GM21515 (cell line): ENCODE results near the gene CCNYL1.
"Not testable (repeated sequence)": the region's sequence is repeated elsewhere in the genome, so short reads cannot be mapped to it uniquely, and the experiment has no call there.

Experiments used
- ATAC-seq: cut with Tn5 transposase; IDR thresholded peaks from one replicate; pipeline ENCODE4 v1.9.1; 2021; ENCODE audit not compliant: unreplicated experiment

The CCNYL1 gene

DNA sequence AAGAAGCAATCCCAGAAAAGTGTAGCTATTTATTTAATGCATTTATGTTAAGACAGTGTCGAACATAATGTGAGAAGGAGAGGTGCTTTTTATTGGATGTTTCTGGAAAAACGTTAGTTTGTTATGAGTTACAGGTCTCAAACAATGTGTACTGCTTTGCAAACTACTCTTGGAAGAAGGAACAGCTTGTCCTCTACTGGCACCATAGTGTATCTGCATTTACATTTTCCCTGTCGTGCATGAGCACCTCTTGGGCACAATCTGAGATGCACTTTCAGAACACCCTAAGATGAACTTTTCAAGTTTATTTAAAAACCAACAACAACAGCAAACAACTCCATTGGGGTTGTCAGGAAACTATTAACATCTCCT, 22.8 kb downstream of the CCNYL1 start:
- no peak for ATAC-seq

DNA sequence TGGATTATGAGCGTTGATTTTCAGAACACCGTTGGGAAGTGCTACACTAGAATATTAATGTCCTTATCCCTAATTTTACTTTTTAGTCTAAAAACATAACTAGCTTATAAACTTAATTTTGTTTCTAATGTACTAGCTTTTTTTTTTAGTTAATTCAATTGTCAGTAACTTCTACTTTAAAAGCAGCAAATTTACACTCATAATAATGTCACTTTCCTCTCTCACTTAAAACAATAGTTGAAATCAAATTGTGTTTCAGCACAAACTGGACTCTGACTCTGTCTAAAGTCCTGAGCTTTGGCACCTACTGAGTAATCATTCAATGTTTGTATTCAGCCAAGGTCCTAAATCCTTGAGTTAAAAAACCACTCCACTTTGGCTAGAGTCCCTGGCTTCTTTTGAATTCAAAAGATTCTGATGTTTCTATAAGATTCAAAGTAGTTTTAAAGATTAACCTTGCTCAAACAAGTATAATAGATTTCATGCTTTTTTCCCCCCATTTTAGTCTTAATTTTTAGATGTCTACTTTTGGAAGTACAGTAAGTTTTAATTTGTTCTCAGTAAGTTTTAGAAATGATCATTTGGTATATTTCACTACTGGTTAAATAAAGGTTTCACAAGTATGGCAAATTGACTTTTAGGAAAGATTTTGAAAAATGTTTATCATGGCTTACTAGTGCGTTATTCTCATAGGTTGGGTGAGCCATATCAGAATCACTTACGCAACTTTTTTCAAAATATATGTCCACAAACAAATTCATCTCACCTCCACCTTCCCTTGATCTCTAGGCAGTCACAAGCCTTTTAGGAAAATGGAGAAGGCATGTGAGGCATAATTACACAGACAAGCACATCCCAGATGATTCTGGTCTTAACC, 23.4 kb downstream of the CCNYL1 start:
- ATAC-seq: no peak

DNA sequence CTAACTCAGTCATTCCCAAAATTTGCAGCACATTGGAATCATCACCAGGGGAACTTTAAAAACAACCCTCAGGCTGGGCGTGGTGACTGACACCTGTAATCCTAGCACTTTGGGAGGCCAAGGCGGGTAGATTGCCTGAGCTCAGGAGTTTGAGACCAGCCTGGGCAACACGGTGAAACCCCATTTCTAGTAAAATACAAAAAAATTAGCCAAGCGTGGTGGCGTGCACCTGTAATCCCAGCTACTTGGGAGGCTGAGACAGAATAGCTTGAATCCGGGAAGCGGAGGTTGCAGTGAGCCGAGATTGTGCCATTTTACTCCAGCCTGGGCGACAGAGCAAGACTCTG, 24.0 kb downstream of the CCNYL1 start:
- not testable (repeated sequence) for ATAC-seq

- no peak for ATAC-seq
Measured at GRCh38 chr2:207743514-207743913, 32.1 kb downstream of the CCNYL1 start.

GRCh38 chr2:207744050-207744449, 32.6 kb downstream of the CCNYL1 start:
- no peak for ATAC-seq

- ATAC-seq: no peak
Measured at GRCh38 chr2:207744451-207744850, 33.0 kb downstream of the CCNYL1 start.

- peak; percentile 84 for ATAC-seq
Measured at GRCh38 chr2:207746131-207746530, 34.7 kb downstream of the CCNYL1 start.

DNA sequence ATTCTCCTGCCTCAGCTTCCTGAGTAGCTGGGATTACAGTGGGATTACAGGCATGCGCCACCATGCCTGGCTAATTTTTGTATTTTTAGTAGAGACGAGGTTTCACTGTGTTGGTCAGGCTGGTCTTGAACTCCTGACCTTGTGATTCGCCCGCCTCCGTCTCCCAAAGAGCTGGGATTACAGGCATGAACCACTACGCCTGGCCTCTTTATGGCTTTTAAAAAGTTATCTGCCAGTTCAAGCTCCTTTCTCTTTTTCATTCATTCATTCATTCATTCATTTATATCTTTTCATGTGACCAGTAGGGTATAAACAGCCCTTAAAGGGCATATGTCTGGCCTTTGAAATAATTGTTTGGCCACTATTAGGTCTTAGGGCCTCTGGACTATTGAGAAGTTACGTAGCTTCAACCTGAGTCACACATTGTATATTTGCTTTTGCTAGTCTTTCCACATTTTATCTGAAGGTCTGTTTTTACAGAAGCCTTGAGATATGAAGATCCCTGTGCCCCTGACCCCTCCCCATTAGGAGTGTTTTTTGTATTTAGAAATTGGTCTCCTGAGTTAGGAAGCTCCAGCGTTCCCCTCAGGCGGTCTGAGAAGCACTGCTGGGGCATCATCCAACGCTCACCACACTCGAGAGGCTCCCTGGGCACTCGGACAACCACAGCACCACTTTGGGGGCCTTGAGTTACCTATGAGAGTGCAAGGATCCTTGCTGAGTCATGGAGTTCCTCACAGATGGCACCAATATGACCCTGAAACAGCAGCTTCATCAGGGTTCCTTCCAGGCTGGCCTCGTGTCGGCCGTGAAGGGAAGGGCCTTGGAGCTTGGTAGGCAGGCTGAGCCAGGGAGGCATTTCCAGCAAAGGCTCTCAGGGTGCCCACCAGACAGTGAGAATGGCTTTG, 36.5 kb downstream of the CCNYL1 start:
- no peak for ATAC-seq

GRCh38 chr2:207748993-207749392, 37.6 kb downstream of the CCNYL1 start:
- no peak for ATAC-seq

DNA sequence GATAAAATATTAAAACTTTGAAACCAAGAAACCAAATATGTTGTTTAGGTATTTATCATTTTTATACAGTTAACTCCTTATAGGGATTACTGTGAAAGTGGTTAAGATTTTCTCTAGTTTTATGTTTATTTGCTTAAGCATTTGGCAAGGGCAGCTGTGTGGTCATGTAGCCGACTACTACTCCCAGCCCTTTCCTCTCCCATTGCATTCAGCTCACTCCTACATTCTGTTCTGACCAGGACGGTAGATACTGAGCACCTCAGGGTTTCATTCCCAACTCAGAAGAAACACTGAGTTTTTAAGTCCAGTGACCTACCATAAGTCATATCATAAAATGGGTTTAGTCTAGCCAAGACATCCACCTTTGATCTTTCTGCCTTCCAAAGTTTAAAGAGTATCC, 38.4 kb downstream of the CCNYL1 start:
- ATAC-seq: no peak

DNA sequence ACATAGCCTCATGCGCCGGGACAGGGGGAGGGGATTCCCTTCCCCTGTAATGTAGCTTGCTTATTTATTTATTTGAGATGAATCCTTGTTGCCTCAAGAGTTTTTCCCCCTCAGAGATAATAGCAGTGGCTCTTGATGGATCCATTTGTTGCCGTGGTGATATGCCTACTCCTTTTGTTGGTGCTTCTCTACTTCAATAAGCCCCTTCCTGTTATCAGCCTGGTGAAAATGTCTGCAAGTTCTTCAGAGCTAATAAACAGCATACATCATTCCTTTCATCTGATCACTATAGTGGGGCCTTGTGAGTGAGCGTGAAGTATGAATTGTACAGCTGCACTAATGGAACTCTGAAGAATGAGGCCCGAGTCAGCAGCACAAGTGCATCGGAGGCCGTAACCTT, 38.9 kb downstream of the CCNYL1 start:
- ATAC-seq: no peak

- no peak for ATAC-seq
Measured at GRCh38 chr2:207750876-207751275, 39.4 kb downstream of the CCNYL1 start.

DNA sequence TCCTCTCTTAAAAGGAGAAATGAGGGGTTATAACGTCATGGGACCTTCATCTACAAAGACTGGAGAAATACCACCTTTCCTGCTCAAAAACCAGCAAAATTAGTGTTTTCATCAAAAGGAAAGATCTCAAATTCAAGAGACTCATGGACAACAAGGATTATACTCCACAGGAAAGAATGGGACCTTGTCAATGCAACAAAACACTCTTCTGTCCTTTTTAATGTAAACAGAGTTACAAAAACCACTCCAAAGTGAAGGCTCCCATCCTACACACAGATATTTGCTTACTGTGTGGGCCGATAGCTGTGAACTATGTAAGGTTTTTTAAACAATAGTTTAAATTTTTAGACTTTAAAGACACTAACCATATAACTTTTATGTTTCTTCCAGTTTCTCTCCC, 42.2 kb downstream of the CCNYL1 start:
- ATAC-seq: not testable (repeated sequence)

- no peak for ATAC-seq
Measured at GRCh38 chr2:207754498-207755383, 43.3 kb downstream of the CCNYL1 start.

GRCh38 chr2:207758025-207758424, 46.6 kb downstream of the CCNYL1 start:
- no peak for ATAC-seq

DNA sequence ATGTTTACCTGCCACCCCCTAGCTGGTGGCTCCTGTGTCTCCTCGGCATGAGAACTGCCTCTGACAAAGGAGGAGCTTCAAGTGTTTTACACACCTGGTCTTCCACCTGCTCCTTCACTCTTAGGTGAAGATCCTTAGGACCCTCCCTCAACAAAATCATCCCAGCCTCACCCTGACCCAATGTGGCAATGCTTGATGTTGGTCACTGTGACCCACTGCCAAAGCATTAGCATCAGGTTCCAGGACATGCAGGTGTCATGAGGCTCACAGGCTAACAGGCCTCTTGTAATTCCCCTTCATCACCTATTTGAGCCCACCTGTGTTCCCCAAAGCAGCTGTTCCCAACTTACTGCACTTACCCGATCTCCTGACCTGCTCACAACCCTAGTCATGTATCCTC, 48.5 kb downstream of the CCNYL1 start:
- no peak for ATAC-seq

DNA sequence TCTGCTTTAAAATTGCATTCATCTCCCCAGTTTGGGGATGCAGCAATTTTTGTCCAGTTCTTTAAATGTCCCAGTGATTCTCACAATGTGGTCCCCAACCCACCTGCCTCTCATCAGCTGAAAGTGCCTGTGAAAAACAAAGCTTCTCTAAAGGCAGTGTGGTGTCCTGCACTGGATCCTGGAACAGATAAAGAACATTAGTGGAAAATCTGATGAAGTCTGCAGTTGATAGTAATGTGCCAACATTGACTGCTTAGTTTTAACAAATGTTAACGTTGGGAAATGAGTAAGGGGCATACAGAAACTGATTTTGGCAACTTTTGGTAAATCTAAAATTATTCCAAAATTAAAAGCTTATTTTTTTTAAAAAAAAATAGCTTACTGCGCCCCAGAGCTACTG, 49.0 kb downstream of the CCNYL1 start:
- ATAC-seq: no peak

- ATAC-seq: not testable (repeated sequence)
Measured at GRCh38 chr2:207761426-207761825, 50.0 kb downstream of the CCNYL1 start.

DNA sequence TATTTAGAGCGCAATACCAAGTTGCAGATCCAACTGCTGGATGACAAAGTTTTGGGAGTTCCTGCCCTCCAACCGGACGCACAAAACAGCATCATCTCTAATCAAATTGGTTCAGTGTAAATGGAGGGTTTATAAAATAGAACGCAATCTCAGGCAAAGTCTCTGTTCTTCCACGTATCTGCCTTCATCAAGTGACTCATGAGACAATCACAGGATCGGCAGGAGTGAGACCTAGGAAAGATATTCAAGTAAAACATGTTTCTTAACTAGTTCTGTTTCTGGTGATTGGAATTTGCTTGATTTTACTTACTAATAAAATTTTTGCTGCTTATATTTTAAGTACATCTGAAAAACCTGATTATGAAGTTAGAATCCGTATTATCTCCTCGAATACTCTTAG, 50.7 kb downstream of the CCNYL1 start:
- no peak for ATAC-seq

DNA sequence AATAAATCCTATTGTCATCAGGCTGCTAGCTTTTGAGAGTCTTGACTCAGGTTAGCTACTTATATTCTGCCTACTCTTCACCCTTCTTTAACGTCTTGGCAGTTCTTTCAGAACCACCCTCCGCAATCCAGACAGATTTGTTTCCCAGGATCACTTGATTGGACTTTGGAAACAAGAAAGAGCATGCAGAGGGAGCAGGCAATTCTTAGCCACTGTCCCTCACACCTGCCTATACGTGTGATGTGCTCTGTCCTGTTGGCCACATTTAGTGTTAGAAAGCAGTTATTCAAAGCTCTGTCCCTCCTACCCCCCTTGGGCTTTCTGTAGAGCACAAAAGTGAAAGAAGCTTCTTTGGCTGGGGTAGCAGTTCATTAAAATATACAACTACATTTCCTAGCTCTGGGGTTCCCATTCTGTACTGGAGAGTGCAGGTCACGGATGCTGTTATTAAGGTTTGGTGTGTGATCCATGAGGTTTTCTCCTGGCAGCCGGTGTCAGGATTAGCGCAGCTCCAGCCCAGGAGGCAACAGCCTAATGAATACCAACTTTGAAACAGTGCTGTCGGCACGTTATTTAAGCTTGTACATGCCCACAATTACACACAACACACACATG, 52.0 kb downstream of the CCNYL1 start:
- ATAC-seq: no peak
